Gastroesophageal sphincter (tissue), 2 donors: ENCODE measurements around the gene DLK2.

ENCODE experiments used
- POLR2A ChIP-seq, 2 donors: fragments of 450-650 bp; IDR thresholded peaks; one replicate each; pipeline ENCODE4 v1.6.1; 2017; ENCODE audit warnings: antibody characterized with exemption in 2 of 2, mild to moderate bottlenecking in 2 of 2, moderate library complexity in 1 of 2
- POLR2AphosphoS5 ChIP-seq: sonication (generic); formaldehyde crosslinking; IDR thresholded peaks from one replicate; pipeline ENCODE4 v1.6.1; 2017; ENCODE audit warnings: antibody characterized with exemption

DNA sequence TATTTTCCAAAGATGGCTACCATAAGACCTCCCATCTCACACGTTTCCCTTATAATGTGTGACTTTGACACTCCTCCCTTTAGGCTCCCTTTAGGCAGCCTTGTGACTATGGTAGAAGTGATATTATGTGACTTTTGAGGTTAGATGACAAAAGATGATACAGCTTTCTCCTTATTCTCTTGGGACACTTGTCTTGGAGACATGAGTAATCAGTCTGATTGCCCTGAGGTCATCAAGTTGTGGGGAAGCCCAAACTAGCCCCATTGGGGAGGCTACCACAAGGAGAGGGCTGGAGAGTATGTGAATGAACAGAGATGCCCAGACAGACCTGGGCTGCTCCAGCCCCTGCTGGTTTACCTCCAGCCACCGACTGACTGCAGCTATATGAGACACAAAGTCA, 10.6 kb upstream of the DLK2 start:
- TF ChIP-seq POLR2A (IDR thresholded peaks at IDR 0.05), result no peak
- no peak for TF ChIP-seq POLR2AphosphoS5
